HepG2 (cell line): ENCODE measurements around the gene MED25. TPM values are rescaled to one million over a fixed set of nuclear protein-coding genes. Genes with fewer than 3 reads are reported as not detected.
A peak's percentile ranks its signal among the peaks of the same experiment; 100 is the strongest.

Experiments used
- BCL6 ChIP-seq: IDR thresholded peaks from 2 replicates; pipeline ENCODE4 v1.6.1; 2016; ENCODE audit warnings: missing genetic modification reagents, missing compliant biosample characterization
- DNMT3B ChIP-seq: conservative IDR thresholded peaks from 2 replicates; pipeline ENCODE4 v1.6.1; 2016; ENCODE audit warnings: missing biosample characterization, control low read depth
- FOXA3 ChIP-seq: IDR thresholded peaks from 2 replicates; pipeline ENCODE4 v1.6.1; 2016; ENCODE audit warnings: missing genetic modification reagents, missing compliant biosample characterization
- GLI4 ChIP-seq: sonication (generic); formaldehyde crosslinking; IDR thresholded peaks from 2 replicates; pipeline ENCODE4 v1.5.1; 2020; ENCODE audit warnings: missing genetic modification reagents, mild to moderate bottlenecking, moderate library complexity, borderline replicate concordance
- JUN ChIP-seq: sonication (generic); formaldehyde crosslinking; IDR thresholded peaks from 2 replicates; pipeline ENCODE4 v1.4.0; 2020; ENCODE audit warnings: mild to moderate bottlenecking, missing genetic modification reagents
- KAT2B ChIP-seq: fragments of 150-350 bp; IDR thresholded peaks from 2 replicates; pipeline ENCODE4 v1.6.1; 2014; ENCODE audit warnings: low read depth, low read length, borderline replicate concordance
- KMT2A ChIP-seq: sonication (generic); formaldehyde crosslinking; IDR thresholded peaks from 2 replicates; pipeline ENCODE4 v1.4.0; 2020; ENCODE audit warnings: missing genetic modification reagents
- PCBP1 ChIP-seq: fragments of 200-400 bp; formaldehyde crosslinking; IDR thresholded peaks from 2 replicates; pipeline ENCODE4 v1.6.1; 2017; ENCODE audit warnings: mild to moderate bottlenecking, low read depth, low read length, borderline replicate concordance
- PHF20 ChIP-seq: sonication (generic); formaldehyde crosslinking; IDR thresholded peaks from 2 replicates; pipeline ENCODE4 v1.5.0; 2020; ENCODE audit warnings: mild to moderate bottlenecking, missing genetic modification reagents
- RFX3 ChIP-seq: IDR thresholded peaks from 2 replicates; pipeline ENCODE4 v1.6.1; 2016; ENCODE audit warnings: missing biosample characterization, missing genetic modification reagents
- ZFP36L2 ChIP-seq: sonication (generic); formaldehyde crosslinking; IDR thresholded peaks from 2 replicates; pipeline ENCODE4 v1.4.0; 2020; ENCODE audit warnings: missing genetic modification reagents
- ZNF3 ChIP-seq: IDR thresholded peaks from 2 replicates; pipeline ENCODE4 v1.7.0; 2017; ENCODE audit warnings: inconsistent platforms
- ZNF333 ChIP-seq: sonication (generic); formaldehyde crosslinking; IDR thresholded peaks from 2 replicates; pipeline ENCODE4 v1.4.0; 2020; ENCODE audit warnings: mild to moderate bottlenecking, missing genetic modification reagents, borderline replicate concordance
- ZNF354B ChIP-seq: sonication (generic); formaldehyde crosslinking; IDR thresholded peaks from 2 replicates; pipeline ENCODE4 v1.8.0; 2022; ENCODE audit warnings: mild to moderate bottlenecking, missing genetic modification reagents
- ZNF431 ChIP-seq: sonication (generic); formaldehyde crosslinking; IDR thresholded peaks from 2 replicates; pipeline ENCODE4 v1.9.0; 2022; ENCODE audit warnings: missing genetic modification reagents, low read depth, mild to moderate bottlenecking, borderline replicate concordance
- ZNF567 ChIP-seq: sonication (generic); formaldehyde crosslinking; IDR thresholded peaks from 2 replicates; pipeline ENCODE4 v1.8.1; 2023; ENCODE audit warnings: mild to moderate bottlenecking, missing genetic modification reagents, borderline replicate concordance
- ZNF598 ChIP-seq: sonication (generic); formaldehyde crosslinking; IDR thresholded peaks from 2 replicates; pipeline ENCODE4 v1.5.1; 2020; ENCODE audit warnings: mild to moderate bottlenecking, missing genetic modification reagents, borderline replicate concordance
- polyA plus RNA-seq, 8 experiments: library from polyadenylated mRNA; depleted of rRNA in 3 of 8; stranded (reverse) in 7 of 8; unstranded in 1 of 8; fragments of >200 nt; fragmentation: Illumina TruSeq in 4 of 8; extraction: Trizol in 4 of 8; gene quantifications; 2 replicates each; pipeline versions ENCODE4 v1.2.1 to v1.2.3, GENCODE V29; 2011 to 2016; ENCODE audit warnings: low read depth in 4 of 8, missing spikeins in 1 of 8, mixed read lengths in 1 of 8; ENCODE audit not compliant: insufficient read depth in 1 of 8
- total RNA-seq, 5 experiments: library from RNA; depleted of rRNA; stranded (reverse); fragments of >200 nt; fragmentation: Illumina TruSeq; extraction: Trizol; gene quantifications; 2 replicates each; pipeline ENCODE4 v1.2.3, GENCODE V29; 2016; ENCODE audit warnings: low read depth in 1 of 5
- TF ChIP-seq, protein P1 (sequence below): IDR thresholded peaks from 2 replicates; pipeline ENCODE4 v1.6.1; 2012; ENCODE audit warnings: low read depth, low read length, improper control_type of control experiment
- TF ChIP-seq, protein P2 (sequence below): sonication (generic); formaldehyde crosslinking; IDR thresholded peaks from 2 replicates; pipeline ENCODE4 v1.8.0; 2022; ENCODE audit warnings: mild to moderate bottlenecking, missing genetic modification reagents, moderate library complexity
- TF ChIP-seq, protein P3 (sequence below): sonication (generic); formaldehyde crosslinking; IDR thresholded peaks from 2 replicates; pipeline ENCODE4 v1.5.0; 2020; ENCODE audit warnings: mild to moderate bottlenecking, low read depth, missing genetic modification reagents, borderline replicate concordance
- TF ChIP-seq, protein P4 (sequence below): fragments of 450-650 bp; IDR thresholded peaks from 2 replicates; pipeline ENCODE4 v1.6.1; 2016
- TF ChIP-seq, protein P5 (sequence below): sonication (generic); formaldehyde crosslinking; IDR thresholded peaks from 2 replicates; pipeline ENCODE4 v1.5.1; 2020; ENCODE audit warnings: missing genetic modification reagents, mild to moderate bottlenecking, borderline replicate concordance
- TF ChIP-seq, protein P6 (sequence below): sonication (generic); formaldehyde crosslinking; IDR thresholded peaks from 2 replicates; pipeline ENCODE4 v1.4.0; 2020; ENCODE audit warnings: low read depth, mild to moderate bottlenecking, missing genetic modification reagents

The MED25 gene
- total and polyA plus RNA-seq, 2 of the 13 experiments (the other 11 are each of a cell fraction or from before 2014, with no cell fraction given) = 11.1 to 15.1 TPM

DNA sequence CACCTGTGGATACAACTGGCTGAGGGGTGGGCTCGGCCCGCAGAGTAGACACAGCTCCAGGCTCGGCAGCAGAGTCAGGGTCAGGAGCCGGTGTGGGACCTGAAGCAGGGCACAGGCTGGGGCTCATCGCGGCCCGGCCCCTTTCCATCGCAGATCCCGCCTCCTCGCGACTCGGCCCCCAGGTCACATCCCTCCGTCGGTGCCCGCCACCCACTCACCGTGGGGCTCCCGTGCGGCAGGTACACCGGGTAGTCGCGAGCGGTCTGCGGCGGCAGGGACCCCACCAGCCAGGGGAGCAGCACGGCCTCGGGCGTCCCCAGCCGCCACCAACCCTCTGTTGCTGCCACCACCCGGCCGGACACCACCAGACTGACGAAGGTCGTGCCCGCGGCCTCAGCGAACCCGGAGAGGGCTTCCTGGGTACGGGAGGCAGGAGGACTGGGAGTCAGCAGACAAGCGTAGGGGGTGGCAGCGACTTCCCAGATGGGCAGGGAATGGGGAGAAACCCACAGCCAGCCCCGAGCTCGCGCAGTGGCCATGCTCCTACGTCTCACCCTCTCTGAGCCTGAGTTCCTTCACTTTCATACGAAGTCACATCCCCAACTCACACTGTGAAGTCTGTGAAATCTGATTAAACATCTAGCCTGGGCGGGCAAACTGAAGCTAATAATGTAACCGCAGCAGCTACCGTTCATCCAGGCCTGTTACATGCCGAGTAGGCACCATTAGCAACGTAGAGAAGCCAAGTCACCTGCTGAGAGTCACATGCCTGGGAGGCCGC is 8.7 kb upstream of the MED25 start (continued):
- TF ChIP-seq, protein P1, sequence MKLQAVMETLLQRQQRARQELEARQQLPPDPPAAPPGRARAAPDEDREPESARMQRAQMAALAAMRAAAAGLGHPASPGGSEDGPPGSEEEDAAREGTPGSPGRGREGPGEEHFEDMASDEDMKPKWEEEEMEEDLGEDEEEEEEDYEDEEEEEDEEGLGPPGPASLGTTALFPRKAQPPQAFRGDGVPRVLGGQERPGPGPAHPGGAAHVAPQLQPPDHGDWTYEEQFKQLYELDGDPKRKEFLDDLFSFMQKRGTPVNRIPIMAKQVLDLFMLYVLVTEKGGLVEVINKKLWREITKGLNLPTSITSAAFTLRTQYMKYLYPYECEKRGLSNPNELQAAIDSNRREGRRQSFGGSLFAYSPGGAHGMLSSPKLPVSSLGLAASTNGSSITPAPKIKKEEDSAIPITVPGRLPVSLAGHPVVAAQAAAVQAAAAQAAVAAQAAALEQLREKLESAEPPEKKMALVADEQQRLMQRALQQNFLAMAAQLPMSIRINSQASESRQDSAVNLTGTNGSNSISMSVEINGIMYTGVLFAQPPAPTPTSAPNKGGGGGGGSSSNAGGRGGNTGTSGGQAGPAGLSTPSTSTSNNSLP = no peak
- TF ChIP-seq, protein P2, sequence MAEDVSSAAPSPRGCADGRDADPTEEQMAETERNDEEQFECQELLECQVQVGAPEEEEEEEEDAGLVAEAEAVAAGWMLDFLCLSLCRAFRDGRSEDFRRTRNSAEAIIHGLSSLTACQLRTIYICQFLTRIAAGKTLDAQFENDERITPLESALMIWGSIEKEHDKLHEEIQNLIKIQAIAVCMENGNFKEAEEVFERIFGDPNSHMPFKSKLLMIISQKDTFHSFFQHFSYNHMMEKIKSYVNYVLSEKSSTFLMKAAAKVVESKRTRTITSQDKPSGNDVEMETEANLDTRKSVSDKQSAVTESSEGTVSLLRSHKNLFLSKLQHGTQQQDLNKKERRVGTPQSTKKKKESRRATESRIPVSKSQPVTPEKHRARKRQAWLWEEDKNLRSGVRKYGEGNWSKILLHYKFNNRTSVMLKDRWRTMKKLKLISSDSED (CRISPR knock-in tag) = no peak
- TF ChIP-seq, protein P3, sequence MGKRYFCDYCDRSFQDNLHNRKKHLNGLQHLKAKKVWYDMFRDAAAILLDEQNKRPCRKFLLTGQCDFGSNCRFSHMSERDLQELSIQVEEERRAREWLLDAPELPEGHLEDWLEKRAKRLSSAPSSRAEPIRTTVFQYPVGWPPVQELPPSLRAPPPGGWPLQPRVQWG (CRISPR knock-in tag) = no peak
- TF ChIP-seq BCL6 (CRISPR knock-in tag) = no peak; the same call in 1 of the 2 replicates
- 0 out of 2 replicates have a peak, but pooled peaks have one; percentile 66 for TF ChIP-seq GLI4 (CRISPR knock-in tag)
- TF ChIP-seq PHF20 (CRISPR knock-in tag) = peak; percentile 21; the same call in 1 of the 2 replicates
- TF ChIP-seq KMT2A = peak; percentile 64; the same call in 1 of the 2 replicates
- no peak for TF ChIP-seq ZNF431 (CRISPR knock-in tag)
- TF ChIP-seq PCBP1 = no peak
- TF ChIP-seq JUN (CRISPR knock-in tag) = no peak
- no peak for TF ChIP-seq ZNF567
- no peak for TF ChIP-seq ZFP36L2 (CRISPR knock-in tag)
- no peak for TF ChIP-seq ZNF354B (CRISPR knock-in tag)
- TF ChIP-seq ZNF598 = 0 out of 2 replicates have a peak, but pooled peaks have one; percentile 14
- no peak for TF ChIP-seq DNMT3B (CRISPR knock-in tag)
- TF ChIP-seq FOXA3 (CRISPR knock-in tag) = no peak
- TF ChIP-seq, protein P4, sequence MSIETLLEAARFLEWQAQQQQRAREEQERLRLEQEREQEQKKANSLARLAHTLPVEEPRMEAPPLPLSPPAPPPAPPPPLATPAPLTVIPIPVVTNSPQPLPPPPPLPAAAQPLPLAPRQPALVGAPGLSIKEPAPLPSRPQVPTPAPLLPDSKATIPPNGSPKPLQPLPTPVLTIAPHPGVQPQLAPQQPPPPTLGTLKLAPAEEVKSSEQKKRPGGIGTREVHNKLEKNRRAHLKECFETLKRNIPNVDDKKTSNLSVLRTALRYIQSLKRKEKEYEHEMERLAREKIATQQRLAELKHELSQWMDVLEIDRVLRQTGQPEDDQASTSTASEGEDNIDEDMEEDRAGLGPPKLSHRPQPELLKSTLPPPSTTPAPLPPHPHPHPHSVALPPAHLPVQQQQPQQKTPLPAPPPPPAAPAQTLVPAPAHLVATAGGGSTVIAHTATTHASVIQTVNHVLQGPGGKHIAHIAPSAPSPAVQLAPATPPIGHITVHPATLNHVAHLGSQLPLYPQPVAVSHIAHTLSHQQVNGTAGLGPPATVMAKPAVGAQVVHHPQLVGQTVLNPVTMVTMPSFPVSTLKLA = no peak
- no peak for TF ChIP-seq RFX3
- TF ChIP-seq, protein P5, sequence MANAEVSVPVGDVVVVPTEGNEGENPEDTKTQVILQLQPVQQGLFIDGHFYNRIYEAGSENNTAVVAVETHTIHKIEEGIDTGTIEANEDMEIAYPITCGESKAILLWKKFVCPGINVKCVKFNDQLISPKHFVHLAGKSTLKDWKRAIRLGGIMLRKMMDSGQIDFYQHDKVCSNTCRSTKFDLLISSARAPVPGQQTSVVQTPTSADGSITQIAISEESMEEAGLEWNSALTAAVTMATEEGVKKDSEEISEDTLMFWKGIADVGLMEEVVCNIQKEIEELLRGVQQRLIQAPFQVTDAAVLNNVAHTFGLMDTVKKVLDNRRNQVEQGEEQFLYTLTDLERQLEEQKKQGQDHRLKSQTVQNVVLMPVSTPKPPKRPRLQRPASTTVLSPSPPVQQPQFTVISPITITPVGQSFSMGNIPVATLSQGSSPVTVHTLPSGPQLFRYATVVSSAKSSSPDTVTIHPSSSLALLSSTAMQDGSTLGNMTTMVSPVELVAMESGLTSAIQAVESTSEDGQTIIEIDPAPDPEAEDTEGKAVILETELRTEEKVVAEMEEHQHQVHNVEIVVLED (CRISPR knock-in tag) = no peak; the same call in 1 of the 2 replicates
- TF ChIP-seq, protein P6, sequence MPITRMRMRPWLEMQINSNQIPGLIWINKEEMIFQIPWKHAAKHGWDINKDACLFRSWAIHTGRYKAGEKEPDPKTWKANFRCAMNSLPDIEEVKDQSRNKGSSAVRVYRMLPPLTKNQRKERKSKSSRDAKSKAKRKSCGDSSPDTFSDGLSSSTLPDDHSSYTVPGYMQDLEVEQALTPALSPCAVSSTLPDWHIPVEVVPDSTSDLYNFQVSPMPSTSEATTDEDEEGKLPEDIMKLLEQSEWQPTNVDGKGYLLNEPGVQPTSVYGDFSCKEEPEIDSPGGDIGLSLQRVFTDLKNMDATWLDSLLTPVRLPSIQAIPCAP (CRISPR knock-in tag) = no peak
- TF ChIP-seq ZNF3 = no peak
- TF ChIP-seq KAT2B = no peak
- no peak for TF ChIP-seq ZNF333 (CRISPR knock-in tag)
